Prostate gland (tissue), 2 donors: ENCODE data around the gene NYNRIN. TPM values are rescaled to one million over a fixed set of nuclear protein-coding genes. Genes with fewer than 3 reads are reported as not detected.
"Not testable (repeated sequence)": the region's sequence is repeated elsewhere in the genome, so short reads cannot be mapped to it uniquely, and the experiment has no call there.

ENCODE experiments used
- DNase-seq: peaks from one replicate; pipeline ENCODE4 v3.0.0-alpha.2; 2019; ENCODE audit warnings: low spot score
- H3K27ac ChIP-seq, 2 donors: fragments of 200-600 bp; sonication (generic); 2 replicates each; pipeline ENCODE4 v1.5.1; 2017 to 2019
- H3K27me3 ChIP-seq: fragments of 200-600 bp; sonication (generic); replicated peaks from 2 replicates; pipeline ENCODE4 v1.5.1; 2019; ENCODE audit not compliant: insufficient read depth
- H3K36me3 ChIP-seq, 2 donors: fragments of 200-600 bp; sonication (generic); 1 replicate in 1 of 2; 2 replicates in 1 of 2; pipeline versions ENCODE4 v1.5.1 to v1.8.1; 2017 to 2019
- H3K4me1 ChIP-seq: fragments of 200-600 bp; sonication (generic); replicated peaks from 2 replicates; pipeline ENCODE4 v1.5.1; 2019
- H3K4me3 ChIP-seq, 2 donors: fragments of 200-600 bp; sonication (generic); 2 replicates each; pipeline ENCODE4 v1.5.1; 2017 to 2019
- H3K9me3 ChIP-seq: fragments of 200-600 bp; sonication (generic); 2 replicates; pipeline ENCODE4 v1.5.1; 2017
- POLR2A ChIP-seq: fragments of 450-650 bp; IDR thresholded peaks from one replicate; pipeline ENCODE4 v1.6.1; 2016; ENCODE audit warnings: antibody characterized with exemption, mild to moderate bottlenecking
- POLR2AphosphoS5 ChIP-seq: sonication (generic); formaldehyde crosslinking; IDR thresholded peaks from one replicate; pipeline ENCODE4 v1.6.1; 2017; ENCODE audit warnings: antibody characterized with exemption
- WGBS: methylation state at CpG from one replicate; pipeline ENCODE4 v1.1.5; 2018; 5-methylcytosine and 5-hydroxymethylcytosine counted together
- intact Hi-C: fragments of 100-400 bp; cut with DNase I; formaldehyde crosslinking; loops from one replicate; pipeline ENCODE4 v1.14.2; 2022
- total RNA-seq, 2 donors: library from RNA; depleted of rRNA; stranded (reverse); fragments of >200 nt; gene quantifications; one replicate each; pipeline ENCODE4 v1.1.0, GENCODE V29; 2016
- TF ChIP-seq, protein P1 (sequence below), 4 experiments: fragments of 200-600 bp in 2 of 4; fragments of 450-650 bp in 2 of 4; sonication (generic) in 2 of 4; IDR thresholded peaks; 1 replicate in 3 of 4; 2 replicates in 1 of 4; pipeline ENCODE4 v1.5.1; 2016 to 2019; ENCODE audit warnings: antibody characterized with exemption in 4 of 4, mild to moderate bottlenecking in 2 of 4, moderate library complexity in 2 of 4

NYNRIN gene
- total RNA-seq, 2 donors from 2014 or later, result 10.5 to 26.5 TPM

- Histone ChIP-seq H3K4me3 (no peak overlapping the region), H3K36me3 (no peaks in the 10 kb centered on the region), H3K27me3 (no peaks in the 10 kb centered on the region), H3K4me1 (no peaks in the 10 kb centered on the region), H3K9me3 (no peaks in the 10 kb centered on the region), H3K27ac (no peak overlapping the region)
- intact Hi-C loops, result no loop called here
- no peak for DNase-seq
- TF ChIP-seq POLR2AphosphoS5, result no peak
- TF ChIP-seq POLR2A, result no peak
- TF ChIP-seq, protein P1, sequence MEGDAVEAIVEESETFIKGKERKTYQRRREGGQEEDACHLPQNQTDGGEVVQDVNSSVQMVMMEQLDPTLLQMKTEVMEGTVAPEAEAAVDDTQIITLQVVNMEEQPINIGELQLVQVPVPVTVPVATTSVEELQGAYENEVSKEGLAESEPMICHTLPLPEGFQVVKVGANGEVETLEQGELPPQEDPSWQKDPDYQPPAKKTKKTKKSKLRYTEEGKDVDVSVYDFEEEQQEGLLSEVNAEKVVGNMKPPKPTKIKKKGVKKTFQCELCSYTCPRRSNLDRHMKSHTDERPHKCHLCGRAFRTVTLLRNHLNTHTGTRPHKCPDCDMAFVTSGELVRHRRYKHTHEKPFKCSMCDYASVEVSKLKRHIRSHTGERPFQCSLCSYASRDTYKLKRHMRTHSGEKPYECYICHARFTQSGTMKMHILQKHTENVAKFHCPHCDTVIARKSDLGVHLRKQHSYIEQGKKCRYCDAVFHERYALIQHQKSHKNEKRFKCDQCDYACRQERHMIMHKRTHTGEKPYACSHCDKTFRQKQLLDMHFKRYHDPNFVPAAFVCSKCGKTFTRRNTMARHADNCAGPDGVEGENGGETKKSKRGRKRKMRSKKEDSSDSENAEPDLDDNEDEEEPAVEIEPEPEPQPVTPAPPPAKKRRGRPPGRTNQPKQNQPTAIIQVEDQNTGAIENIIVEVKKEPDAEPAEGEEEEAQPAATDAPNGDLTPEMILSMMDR (IDR thresholded peaks at IDR 0.05), result no peak
- WGBS, result 88% methylated on average over 4 of the region's 4 CpGs
Observed at GRCh38 chr14:24384169-24384568, 14.6 kb upstream of the NYNRIN start.

DNA sequence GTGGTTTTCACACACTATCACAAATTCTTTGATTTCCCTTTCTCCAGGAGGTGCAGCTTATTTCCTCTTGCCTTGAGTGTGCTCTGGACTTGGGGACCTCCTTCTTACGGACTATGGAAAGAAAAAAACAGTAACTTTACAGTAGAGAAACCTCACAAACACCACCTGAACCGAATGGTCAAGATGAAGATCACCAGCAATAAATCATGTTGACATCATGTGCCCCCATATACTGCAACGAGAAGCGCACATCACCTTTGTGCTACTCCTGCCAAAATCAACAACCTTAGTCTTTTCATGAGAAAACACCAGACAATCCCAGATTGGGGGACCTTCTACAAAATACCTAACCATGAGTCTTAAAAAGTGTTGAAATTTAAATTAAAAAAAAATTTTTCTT is 13.3 kb upstream of the NYNRIN start:
- Histone ChIP-seq H3K9me3 (no peaks in the 10 kb centered on the region), H3K36me3 (no peaks in the 10 kb centered on the region), H3K27ac (no peak overlapping the region), H3K4me1 (no peaks in the 10 kb centered on the region), H3K27me3 (no peaks in the 10 kb centered on the region), H3K4me3 (no peak overlapping the region)
- intact Hi-C loops, result no loop called here
- no peak for DNase-seq
- TF ChIP-seq POLR2A (no peak), POLR2AphosphoS5 (no peak)
- TF ChIP-seq, protein P1 (IDR thresholded peaks at IDR 0.05), result no peak
- 59% methylated on average over 4 of the region's 4 CpGs for WGBS

DNA sequence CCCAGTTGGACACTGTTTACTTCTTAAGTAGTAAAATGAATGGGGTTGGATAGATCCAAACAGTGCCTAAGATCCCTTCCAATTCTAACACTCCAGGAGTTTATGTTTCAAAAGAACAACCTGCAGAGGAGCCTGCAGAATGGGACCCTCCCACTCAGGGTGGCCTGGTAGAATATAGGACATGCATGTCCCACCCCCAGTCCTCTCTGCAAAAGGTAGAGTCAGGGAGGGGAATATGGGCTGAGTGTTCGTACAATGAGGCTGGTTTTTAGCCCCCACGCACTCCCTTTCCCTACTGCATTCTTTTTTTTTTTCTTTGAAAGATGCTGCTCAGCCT is 11.8 kb upstream of the NYNRIN start:
- no peak for DNase-seq
- Histone ChIP-seq H3K36me3 (no peaks in the 10 kb centered on the region), H3K4me3 (no peak overlapping the region), H3K27me3 (no peaks in the 10 kb centered on the region), H3K27ac (no peak overlapping the region), H3K4me1 (no peaks in the 10 kb centered on the region), H3K9me3 (no peaks in the 10 kb centered on the region)
- 72% methylated on average over 2 of the region's 2 CpGs for WGBS
- intact Hi-C loops, result no loop called here
- TF ChIP-seq, protein P1 (IDR thresholded peaks at IDR 0.05), result no peak
- TF ChIP-seq POLR2AphosphoS5 (no peak), POLR2A (no peak)

DNA sequence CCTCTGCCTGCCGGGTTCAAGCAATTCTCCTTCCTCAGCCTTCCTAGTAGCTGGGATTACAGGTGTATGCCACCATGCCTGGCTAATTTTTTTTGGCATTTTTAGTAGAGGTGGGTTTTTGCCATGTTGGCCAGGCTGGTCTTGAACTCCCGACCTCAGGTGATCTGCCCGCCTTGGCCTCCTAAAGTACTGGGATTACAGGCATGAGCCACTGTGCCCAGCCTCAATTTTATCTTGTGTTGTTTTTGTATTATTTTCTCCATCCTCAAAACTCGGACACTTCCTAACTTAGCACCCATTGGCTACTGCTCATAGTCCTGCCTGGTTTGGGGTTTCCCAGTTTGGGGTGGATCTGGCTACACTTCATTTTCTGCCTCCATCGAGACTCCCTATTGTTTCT is 11.2 kb upstream of the NYNRIN start:
- H3K27me3 ChIP-seq, H3K36me3 ChIP-seq, H3K4me1 ChIP-seq, intact Hi-C loops, H3K4me3 ChIP-seq, H3K27ac ChIP-seq, H3K9me3 ChIP-seq, DNase-seq: not testable (repeated sequence)
- 88% methylated on average over 5 of the region's 5 CpGs for WGBS

- intact Hi-C loops, result no loop called here
- H3K27me3 ChIP-seq, result no peaks in the 10 kb centered on the region
- H3K4me1 ChIP-seq, result no peaks in the 10 kb centered on the region
- no peak overlapping the region for H3K27ac ChIP-seq
- no peak overlapping the region for H3K4me3 ChIP-seq
- no peak for TF ChIP-seq POLR2A
- TF ChIP-seq, protein P1 (IDR thresholded peaks at IDR 0.05), result no peak
- TF ChIP-seq POLR2AphosphoS5, result no peak
- H3K9me3 ChIP-seq, result no peaks in the 10 kb centered on the region
- H3K36me3 ChIP-seq, result no peaks in the 10 kb centered on the region
- WGBS, result 79% methylated on average over 2 of the region's 2 CpGs
- DNase-seq, result no peak
Observed at GRCh38 chr14:24388474-24389179, 10.2 kb upstream of the NYNRIN start.
